AG09309 (cell line): ENCODE results near the gene BIN2.
"Not testable (repeated sequence)": the region's sequence is repeated elsewhere in the genome, so short reads cannot be mapped to it uniquely, and the experiment has no call there.

ENCODE experiments used
- DNase-seq: peaks from one replicate; pipeline ENCODE4 v3.0.0-alpha.2; 2010; ENCODE audit warnings: low read depth
- H3K4me3 ChIP-seq: 2 replicates; pipeline ENCODE4 v1.5.1; 2011; ENCODE audit warnings: mild to moderate bottlenecking, low read depth, low read length, moderate library complexity; ENCODE audit not compliant: control insufficient read depth
- CTCF ChIP-seq: IDR thresholded peaks from 2 replicates; pipeline ENCODE4 v1.5.1; 2011; ENCODE audit warnings: mild to moderate bottlenecking, low read depth, low read length, inconsistent platforms; ENCODE audit not compliant: insufficient read depth, control insufficient read depth; ENCODE audit errors: missing control alignments

Gene BIN2

GRCh38 chr12:51262758-51263177 is 61.2 kb downstream of the BIN2 start:
- no peak overlapping the region for H3K4me3 ChIP-seq
- DNase-seq = no peak
- TF ChIP-seq CTCF = peak; percentile 57

- DNase-seq, H3K4me3 ChIP-seq: not testable (repeated sequence)
These were observed 64.4 kb downstream of the BIN2 start for GRCh38 chr12:51259600-51259999.

GRCh38 chr12:51254536-51254935 is 69.4 kb downstream of the BIN2 start:
- no peak for TF ChIP-seq CTCF

GRCh38 chr12:51253276-51253675 is 70.7 kb downstream of the BIN2 start:
- no peak for DNase-seq
- TF ChIP-seq CTCF = no peak

More at GRCh38 chr12:51254536-51254935, 69.4 kb downstream of the BIN2 start:
- no peak overlapping the region for H3K4me3 ChIP-seq
- no peak for DNase-seq

GRCh38 chr12:51247523-51248206 is 76.3 kb downstream of the BIN2 start:
- TF ChIP-seq CTCF = no peak
- no peak overlapping the region for H3K4me3 ChIP-seq
- DNase-seq = no peak

More at GRCh38 chr12:51253276-51253675, 70.7 kb downstream of the BIN2 start:
- H3K4me3 ChIP-seq = no peak overlapping the region

- no peak overlapping the region for H3K4me3 ChIP-seq
- no peak for TF ChIP-seq CTCF
- no peak for DNase-seq
These were observed 77.6 kb downstream of the BIN2 start for GRCh38 chr12:51246254-51246853.

GRCh38 chr12:51245476-51246253 is 78.3 kb downstream of the BIN2 start:
- no peak overlapping the region for H3K4me3 ChIP-seq
- no peak for TF ChIP-seq CTCF
- no peak for DNase-seq
